Trophoblast cell (in vitro differentiated cells and primary cell): ENCODE results near the gene POLR1A.

Source experiments
- DNase-seq, 2 donors: peaks; one replicate each; pipeline ENCODE4 v3.0.0-alpha.2; 2016
- H2AFZ ChIP-seq: 2 replicates; pipeline ENCODE4 v1.6.1; 2013; ENCODE audit warnings: low read length, moderate library complexity, mild to moderate bottlenecking; ENCODE audit not compliant: insufficient read depth, poor library complexity
- H2AK5ac ChIP-seq: 2 replicates; pipeline ENCODE4 v1.6.1; 2013; ENCODE audit warnings: mild to moderate bottlenecking, low read length
- H2BK120ac ChIP-seq: 2 replicates; pipeline ENCODE4 v1.6.1; 2013; ENCODE audit warnings: low read length, mild to moderate bottlenecking, moderate library complexity; ENCODE audit not compliant: insufficient read depth, poor library complexity
- H2BK12ac ChIP-seq: 2 replicates; pipeline ENCODE4 v1.6.1; 2013; ENCODE audit warnings: mild to moderate bottlenecking, low read length, moderate library complexity
- H2BK5ac ChIP-seq: 2 replicates; pipeline ENCODE4 v1.6.1; 2013; ENCODE audit warnings: low read length, low read depth, moderate library complexity, mild to moderate bottlenecking; ENCODE audit not compliant: poor library complexity
- H3K14ac ChIP-seq: 2 replicates; pipeline ENCODE4 v1.6.1; 2013; ENCODE audit warnings: mild to moderate bottlenecking, low read length
- H3K18ac ChIP-seq: 2 replicates; pipeline ENCODE4 v1.6.1; 2013; ENCODE audit warnings: mild to moderate bottlenecking, low read length
- H3K23ac ChIP-seq: 2 replicates; pipeline ENCODE4 v1.6.1; 2013; ENCODE audit warnings: low read length
- H3K27ac ChIP-seq: 2 replicates; pipeline ENCODE4 v1.5.1; 2013; ENCODE audit warnings: low read depth, mild to moderate bottlenecking, inconsistent platforms, low read length, moderate library complexity
- H3K27me3 ChIP-seq: 2 replicates; pipeline ENCODE4 v1.6.1; 2013; ENCODE audit warnings: inconsistent platforms, mild to moderate bottlenecking, low read length, moderate library complexity; ENCODE audit not compliant: insufficient read depth
- H3K36me3 ChIP-seq, 2 experiments: 1 replicate in 1 of 2; 2 replicates in 1 of 2; pipeline ENCODE4 v1.6.1; 2013; ENCODE audit warnings: low read length in 2 of 2, mild to moderate bottlenecking in 2 of 2, moderate library complexity in 1 of 2; ENCODE audit not compliant: insufficient read depth in 2 of 2, control insufficient read depth in 1 of 2
- H3K4ac ChIP-seq: 2 replicates; pipeline ENCODE4 v1.6.1; 2013; ENCODE audit warnings: low read depth, mild to moderate bottlenecking, low read length, moderate library complexity
- H3K4me1 ChIP-seq, 2 experiments: 1 replicate in 1 of 2; 2 replicates in 1 of 2; pipeline ENCODE4 v1.6.1; 2013; ENCODE audit warnings: low read length in 2 of 2, mild to moderate bottlenecking in 2 of 2, moderate library complexity in 1 of 2; ENCODE audit not compliant: insufficient read depth in 2 of 2, control insufficient read depth in 1 of 2
- H3K4me2 ChIP-seq: 2 replicates; pipeline ENCODE4 v1.6.1; 2013; ENCODE audit warnings: inconsistent platforms, mild to moderate bottlenecking, low read length, moderate library complexity
- H3K4me3 ChIP-seq: 2 replicates; pipeline ENCODE4 v1.5.1; 2013; ENCODE audit warnings: mild to moderate bottlenecking, low read depth, low read length, inconsistent platforms
- H3K79me1 ChIP-seq: one replicate; pipeline ENCODE4 v1.6.1; 2013; ENCODE audit warnings: low read length
- H3K79me2 ChIP-seq: 2 replicates; pipeline ENCODE4 v1.6.1; 2013; ENCODE audit warnings: low read length, mild to moderate bottlenecking; ENCODE audit not compliant: control insufficient read depth, insufficient read depth, poor library complexity
- H3K9ac ChIP-seq: 2 replicates; pipeline ENCODE4 v1.6.1; 2013; ENCODE audit warnings: mild to moderate bottlenecking, low read length
- H3K9me3 ChIP-seq: 2 replicates; pipeline ENCODE4 v1.6.1; 2013; ENCODE audit warnings: low read depth, mild to moderate bottlenecking, control low read depth, inconsistent platforms, low read length; ENCODE audit not compliant: insufficient read depth
- H4K12ac ChIP-seq: 2 replicates; pipeline ENCODE4 v1.6.1; 2013; ENCODE audit warnings: low read depth, mild to moderate bottlenecking, low read length, moderate library complexity
- H4K8ac ChIP-seq: 2 replicates; pipeline ENCODE4 v1.6.1; 2013; ENCODE audit warnings: low read depth, mild to moderate bottlenecking, low read length, moderate library complexity
- H4K91ac ChIP-seq: one replicate; pipeline ENCODE4 v1.6.1; 2013; ENCODE audit warnings: low read depth, mild to moderate bottlenecking, low read length, moderate library complexity
- WGBS: extraction: QIAGEN DNeasy Blood & Tissue Kit; methylation state at CpG from one replicate; pipeline ENCODE4 v1.1.7; 2013; ENCODE audit warnings: missing lambda C conversion rate; ENCODE audit not compliant: insufficient read length, insufficient coverage; ENCODE audit errors: extremely low coverage; 5-methylcytosine and 5-hydroxymethylcytosine counted together

POLR1A gene

GRCh38 chr2:85988175-85988913 lies 117.3 kb downstream of the POLR1A start:
- H2BK120ac ChIP-seq = no peak overlapping the region
- no peak overlapping the region for H4K12ac ChIP-seq
- H3K9me3 ChIP-seq = no peaks in the 10 kb centered on the region
- H2BK12ac ChIP-seq = peak overlapping the region; percentile 56
- no peaks in the 10 kb centered on the region for H3K36me3 ChIP-seq
- H2AK5ac ChIP-seq = no peak overlapping the region
- peaks cover 0 to 3% of the 10 kb centered on the region in 2 experiments for H3K4me1 ChIP-seq
- H3K4me2 ChIP-seq = no peak overlapping the region
- no peak overlapping the region for H3K14ac ChIP-seq
- no peak overlapping the region for H3K18ac ChIP-seq
- no peak overlapping the region for H3K27ac ChIP-seq
- no peak overlapping the region for H3K9ac ChIP-seq
- no CpG with 5 or more reads among the region's 10 CpGs for WGBS
- DNase-seq = no peak
- H3K79me2 ChIP-seq = no peaks in the 10 kb centered on the region
- H3K4ac ChIP-seq = no peak overlapping the region
- H2BK5ac ChIP-seq = no peak overlapping the region
- H4K91ac ChIP-seq = peak overlapping the region; percentile 10
- no peak overlapping the region for H3K23ac ChIP-seq
- no peaks in the 10 kb centered on the region for H3K79me1 ChIP-seq
- H3K4me3 ChIP-seq = no peak overlapping the region
- H3K27me3 ChIP-seq = peaks cover 2% of the 10 kb centered on the region
- H4K8ac ChIP-seq = no peak overlapping the region
- no peak overlapping the region for H2AFZ ChIP-seq

- Histone ChIP-seq H3K4ac (no peak overlapping the region), H2BK12ac (peak overlapping the region; percentile 2), H2AFZ (no peak overlapping the region), H3K36me3 (no peaks in the 10 kb centered on the region), H3K4me2 (no peak overlapping the region), H3K18ac (no peak overlapping the region), H3K9ac (no peak overlapping the region), H3K27me3 (peaks cover 2% of the 10 kb centered on the region), H3K79me2 (no peaks in the 10 kb centered on the region), H3K4me3 (no peak overlapping the region), H3K14ac (no peak overlapping the region), H2BK5ac (no peak overlapping the region), H2AK5ac (no peak overlapping the region), H3K23ac (no peak overlapping the region), H2BK120ac (no peak overlapping the region), H4K91ac (peak overlapping the region; percentile 22), H4K12ac (no peak overlapping the region), H4K8ac (no peak overlapping the region), H3K27ac (no peak overlapping the region), H3K4me1 (peaks cover 0 to 3% of the 10 kb centered on the region in 2 experiments), H3K9me3 (no peaks in the 10 kb centered on the region), H3K79me1 (no peaks in the 10 kb centered on the region)
- DNase-seq = no peak
- no CpG with 5 or more reads among the region's 6 CpGs for WGBS
Measured at GRCh38 chr2:85987266-85988174, 118.2 kb downstream of the POLR1A start.

DNA sequence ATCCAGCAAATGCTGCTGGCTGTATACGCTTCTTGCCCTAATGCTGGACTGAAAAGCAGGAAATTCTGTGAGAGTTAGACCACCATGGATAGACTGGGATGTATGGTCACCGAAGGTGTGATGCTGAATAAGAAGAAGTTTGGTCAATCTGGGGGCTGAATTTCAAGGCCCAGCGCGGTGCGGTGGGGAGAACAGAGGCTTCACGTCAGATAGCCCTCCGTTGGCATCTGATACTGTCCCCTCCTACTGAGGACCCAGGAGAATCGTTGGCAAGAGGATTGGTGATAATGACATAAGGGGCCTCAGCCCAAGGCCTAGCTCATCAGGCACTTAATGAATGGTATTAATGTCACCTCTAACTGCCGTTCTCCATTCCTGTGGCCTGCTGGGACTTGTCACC lies 119.6 kb downstream of the POLR1A start:
- Histone ChIP-seq H3K27ac (no peak overlapping the region), H3K9me3 (no peaks in the 10 kb centered on the region), H3K9ac (no peak overlapping the region), H2BK5ac (no peak overlapping the region), H4K91ac (no peak overlapping the region), H3K18ac (no peak overlapping the region), H2BK12ac (no peak overlapping the region), H2AFZ (no peak overlapping the region), H4K8ac (no peak overlapping the region), H3K79me1 (no peaks in the 10 kb centered on the region), H3K4me2 (no peak overlapping the region), H3K4ac (no peak overlapping the region), H3K36me3 (no peaks in the 10 kb centered on the region), H4K12ac (no peak overlapping the region), H3K4me1 (peaks cover 0 to 3% of the 10 kb centered on the region in 2 experiments), H3K27me3 (peaks cover 2% of the 10 kb centered on the region), H3K14ac (no peak overlapping the region), H3K4me3 (no peak overlapping the region), H3K23ac (no peak overlapping the region), H2BK120ac (no peak overlapping the region), H2AK5ac (no peak overlapping the region), H3K79me2 (no peaks in the 10 kb centered on the region)
- no CpG with 5 or more reads among the region's 9 CpGs for WGBS
- DNase-seq = no peak

DNA sequence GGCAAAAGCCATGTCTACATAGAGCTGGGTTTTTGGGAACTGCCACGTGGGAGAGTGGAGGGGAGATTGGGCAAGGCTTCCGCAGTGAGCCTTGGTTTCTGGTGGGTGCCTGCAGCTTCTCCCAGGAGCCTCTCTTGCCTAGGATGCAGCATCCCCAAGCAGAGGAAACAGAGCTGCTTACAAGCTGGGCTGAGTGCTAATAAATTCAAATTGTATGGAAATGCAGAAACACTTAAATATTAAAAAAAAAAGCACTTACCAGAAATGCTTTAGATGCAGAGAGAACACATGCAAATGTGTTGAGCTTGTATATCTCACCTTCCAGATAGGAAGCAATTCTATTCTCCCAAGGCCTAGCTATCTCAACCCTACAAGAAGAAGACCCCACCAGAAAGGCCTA lies 120.9 kb downstream of the POLR1A start:
- no peaks in the 10 kb centered on the region for H3K27me3 ChIP-seq
- H3K4me2 ChIP-seq = no peak overlapping the region
- no peak overlapping the region for H4K91ac ChIP-seq
- no peak overlapping the region for H2AFZ ChIP-seq
- no peak overlapping the region for H3K4ac ChIP-seq
- no peaks in the 10 kb centered on the region for H3K9me3 ChIP-seq
- no peaks in the 10 kb centered on the region for H3K79me2 ChIP-seq
- H2BK120ac ChIP-seq = no peak overlapping the region
- peaks cover 0 to 3% of the 10 kb centered on the region in 2 experiments for H3K4me1 ChIP-seq
- no peak overlapping the region for H3K14ac ChIP-seq
- no peak overlapping the region for H2BK5ac ChIP-seq
- no peak overlapping the region for H2BK12ac ChIP-seq
- no peak overlapping the region for H2AK5ac ChIP-seq
- H4K12ac ChIP-seq = no peak overlapping the region
- H3K18ac ChIP-seq = no peak overlapping the region
- no peak overlapping the region for H3K27ac ChIP-seq
- DNase-seq = no peak
- no peak overlapping the region for H3K23ac ChIP-seq
- H3K9ac ChIP-seq = no peak overlapping the region
- no peaks in the 10 kb centered on the region for H3K36me3 ChIP-seq
- no peak overlapping the region for H3K4me3 ChIP-seq
- no peaks in the 10 kb centered on the region for H3K79me1 ChIP-seq
- H4K8ac ChIP-seq = no peak overlapping the region
- no CpG with 5 or more reads among the region's 2 CpGs for WGBS
